ENCODE data around the gene IER5L.

The IER5L gene

GRCh38 chr9:129162497-129163197, 15.4 kb downstream of the IER5L start:
- DNase-seq (ENCODE audit: low read depth): no peak
- TF ChIP-seq CTCF (conservative IDR thresholded peaks at IDR 0.05; ENCODE audit: low read depth, low read length): no peak
- no peak overlapping the region for H3K4me3 ChIP-seq (ENCODE audit: low read length)

GRCh38 chr9:129161534-129161837, 16.6 kb downstream of the IER5L start:
- TF ChIP-seq CTCF (conservative IDR thresholded peaks at IDR 0.05; ENCODE audit: low read depth, low read length): no peak
- no peak overlapping the region for H3K4me3 ChIP-seq (ENCODE audit: low read length)
- no peak for DNase-seq (ENCODE audit: low read depth)

DNA sequence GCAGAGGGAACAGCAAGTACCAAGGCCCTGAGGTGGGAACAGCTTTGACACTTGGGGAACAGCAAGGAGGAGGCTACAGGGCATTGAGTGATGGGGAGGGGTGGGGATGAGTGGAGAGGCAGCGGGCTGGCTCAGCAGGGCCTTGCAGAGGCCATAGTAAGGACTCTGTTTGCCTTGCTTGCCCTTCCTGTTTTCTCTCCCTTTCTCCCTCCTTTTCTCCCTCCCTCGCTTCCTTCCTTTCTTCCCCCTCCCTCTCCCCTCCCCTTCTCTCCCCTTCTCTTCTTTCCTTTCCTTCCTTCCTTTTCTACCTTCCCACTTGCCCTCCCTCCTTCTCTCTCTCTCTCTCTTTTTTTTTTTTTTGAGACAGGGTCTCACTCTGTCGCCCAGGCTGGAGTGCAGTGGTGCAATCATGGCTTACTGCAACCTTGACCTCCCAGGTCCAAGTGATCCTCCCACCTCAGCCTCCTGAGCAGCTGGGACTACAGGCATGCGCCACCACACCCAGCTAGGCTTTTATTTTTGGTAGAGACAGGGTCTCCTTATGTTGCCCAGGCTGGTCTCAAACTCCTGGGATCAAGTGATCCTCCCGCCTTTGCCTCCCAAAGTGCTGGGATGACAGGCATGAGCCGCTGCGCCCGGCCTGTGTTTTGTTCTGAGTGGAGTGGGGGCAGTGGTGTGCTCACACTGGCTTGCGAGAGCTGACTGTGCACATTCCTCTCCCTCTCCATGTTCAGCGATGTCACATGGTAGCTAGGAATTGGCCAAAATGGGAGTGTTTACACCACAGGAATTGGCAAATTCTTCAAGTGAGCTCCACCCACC, 17.1 kb downstream of the IER5L start:
- DNase-seq (ENCODE audit: low read depth): no peak
- no peak overlapping the region for H3K4me3 ChIP-seq (ENCODE audit: low read length)
- no peak for TF ChIP-seq CTCF (conservative IDR thresholded peaks at IDR 0.05; ENCODE audit: low read depth, low read length)

- no peak for DNase-seq (ENCODE audit: low read depth)
- no peak overlapping the region for H3K4me3 ChIP-seq (ENCODE audit: low read length)
Observed at GRCh38 chr9:129156163-129156562, 21.9 kb downstream of the IER5L start.

GRCh38 chr9:129154866-129155477, 23.1 kb downstream of the IER5L start:
- no peak for DNase-seq (ENCODE audit: low read depth)
- no peak overlapping the region for H3K4me3 ChIP-seq (ENCODE audit: low read length)
- no peak for TF ChIP-seq CTCF (conservative IDR thresholded peaks at IDR 0.05; ENCODE audit: low read depth, low read length)

More at GRCh38 chr9:129156163-129156562, 21.9 kb downstream of the IER5L start:
- no peak for TF ChIP-seq CTCF (conservative IDR thresholded peaks at IDR 0.05; ENCODE audit: low read depth, low read length)

- no peak for TF ChIP-seq CTCF (conservative IDR thresholded peaks at IDR 0.05; ENCODE audit: low read depth, low read length)
- DNase-seq (ENCODE audit: low read depth): no peak
- H3K4me3 ChIP-seq (ENCODE audit: low read length): no peak overlapping the region
Observed at GRCh38 chr9:129151469-129151868, 26.6 kb downstream of the IER5L start.

All from retinal pigment epithelial cell (primary cell).